GM12891 (cell line): ENCODE results near the gene KCNIP4.

Experiments
- POLR2A ChIP-seq: IDR thresholded peaks from 2 replicates; pipeline ENCODE4 v1.6.1; 2011; ENCODE audit warnings: low read depth, low read length, control low read depth
- POLR2AphosphoS5 ChIP-seq: IDR thresholded peaks from 2 replicates; pipeline ENCODE4 v1.6.1; 2011; ENCODE audit warnings: low read depth, low read length, control low read depth

DNA sequence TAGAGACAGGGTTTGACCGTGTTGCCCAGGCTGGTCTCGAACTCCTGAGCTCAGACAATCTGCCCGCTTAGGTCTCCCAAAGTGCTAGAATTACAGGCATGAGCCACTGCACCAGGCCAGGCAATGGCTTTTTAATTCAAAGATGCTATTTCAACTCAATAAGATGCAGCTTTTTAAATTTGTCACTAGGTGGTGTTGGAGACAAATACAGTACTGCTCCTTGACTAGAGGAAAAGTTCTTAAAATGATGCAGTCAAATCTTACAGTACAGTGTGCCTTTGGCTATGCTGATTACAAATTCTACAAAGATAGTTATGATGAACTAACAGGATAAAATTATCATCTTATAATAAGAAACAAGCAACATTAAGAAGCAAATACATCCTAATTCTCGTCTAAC is 441.1 kb downstream of the KCNIP4 start:
- TF ChIP-seq POLR2AphosphoS5 = no peak
- no peak for TF ChIP-seq POLR2A
